GM10248 (cell line): Measurements from ENCODE around the gene LCN10.
"Not testable (repeated sequence)": the region's sequence is repeated elsewhere in the genome, so short reads cannot be mapped to it uniquely, and the experiment has no call there.

Experiments
- CTCF ChIA-PET: fragments of 300-600 bp; sonication (Branson Sonifier 250); formaldehyde crosslinking; extraction: SDS; loops from one replicate; lab custom pipeline; 2021; ENCODE audit warnings: antibody characterized with exemption; lab: Yijun Ruan, JAX
- POLR2A ChIA-PET: fragments of 350-650 bp; sonication (Branson Sonifier 250); formaldehyde crosslinking; extraction: SDS; loops from one replicate; lab custom pipeline; 2020; ENCODE audit warnings: antibody characterized with exemption; lab: Yijun Ruan, JAX
- DNase-seq: peaks from one replicate; pipeline ENCODE4 v3.0.0; 2012; ENCODE audit errors: extremely low spot score
- TF ChIP-seq, protein P1 (sequence below): IDR thresholded peaks from 2 replicates; pipeline ENCODE4 v1.5.1; 2012; ENCODE audit warnings: mild to moderate bottlenecking, low read depth; ENCODE audit errors: extremely low read depth, missing control alignments, control extremely low read depth

Gene LCN10

GRCh38 chr9:136787690-136788400, 45.1 kb upstream of the LCN10 start:
- TF ChIP-seq, protein P1, sequence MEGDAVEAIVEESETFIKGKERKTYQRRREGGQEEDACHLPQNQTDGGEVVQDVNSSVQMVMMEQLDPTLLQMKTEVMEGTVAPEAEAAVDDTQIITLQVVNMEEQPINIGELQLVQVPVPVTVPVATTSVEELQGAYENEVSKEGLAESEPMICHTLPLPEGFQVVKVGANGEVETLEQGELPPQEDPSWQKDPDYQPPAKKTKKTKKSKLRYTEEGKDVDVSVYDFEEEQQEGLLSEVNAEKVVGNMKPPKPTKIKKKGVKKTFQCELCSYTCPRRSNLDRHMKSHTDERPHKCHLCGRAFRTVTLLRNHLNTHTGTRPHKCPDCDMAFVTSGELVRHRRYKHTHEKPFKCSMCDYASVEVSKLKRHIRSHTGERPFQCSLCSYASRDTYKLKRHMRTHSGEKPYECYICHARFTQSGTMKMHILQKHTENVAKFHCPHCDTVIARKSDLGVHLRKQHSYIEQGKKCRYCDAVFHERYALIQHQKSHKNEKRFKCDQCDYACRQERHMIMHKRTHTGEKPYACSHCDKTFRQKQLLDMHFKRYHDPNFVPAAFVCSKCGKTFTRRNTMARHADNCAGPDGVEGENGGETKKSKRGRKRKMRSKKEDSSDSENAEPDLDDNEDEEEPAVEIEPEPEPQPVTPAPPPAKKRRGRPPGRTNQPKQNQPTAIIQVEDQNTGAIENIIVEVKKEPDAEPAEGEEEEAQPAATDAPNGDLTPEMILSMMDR = peak; percentile 86
- peak; percentile 69 for DNase-seq
- POLR2A ChIA-PET = no interaction called here
- CTCF ChIA-PET = interaction anchor here (0.9 to 4.9 kb wide), 13 partner anchors 10 to 280 kb away, joined by 3 to 41 read pairs (median 5); partner anchors contain the start of genes AJM1, CLIC3, LCN8 and RABL6

GRCh38 chr9:136786983-136787382, 44.2 kb upstream of the LCN10 start:
- POLR2A ChIA-PET, DNase-seq: not testable (repeated sequence)
- CTCF ChIA-PET = interaction anchor here (0.9 to 4.9 kb wide), 13 partner anchors 9 to 281 kb away, joined by 3 to 41 read pairs (median 4); partner anchors contain the start of genes ABCA2, CLIC3 and RABL6

GRCh38 chr9:136786451-136786850, 43.7 kb upstream of the LCN10 start:
- POLR2A ChIA-PET = no interaction called here
- TF ChIP-seq, protein P1 = no peak
- CTCF ChIA-PET = interaction anchor here (0.9 to 4.9 kb wide), 12 partner anchors 9 to 281 kb away, joined by 3 to 41 read pairs (median 4); partner anchors contain the start of genes ABCA2 and CLIC3
- no peak for DNase-seq

GRCh38 chr9:136785565-136786355, 43.0 kb upstream of the LCN10 start:
- POLR2A ChIA-PET, DNase-seq: not testable (repeated sequence)
- CTCF ChIA-PET = interaction anchor here (0.8 to 4.9 kb wide), 13 partner anchors 8 to 282 kb away, joined by 3 to 41 read pairs (median 4); partner anchors contain the start of genes ABCA2 and NPDC1

GRCh38 chr9:136784997-136785361, 42.2 kb upstream of the LCN10 start:
- CTCF ChIA-PET = interaction anchor here (1.1 to 8.7 kb wide), 11 partner anchors 7 to 279 kb away, joined by 3 to 79 read pairs (median 5); partner anchors contain the start of genes ABCA2 and NPDC1
- TF ChIP-seq, protein P1 = no peak
- POLR2A ChIA-PET = no interaction called here

GRCh38 chr9:136784249-136784996, 41.7 kb upstream of the LCN10 start:
- DNase-seq = no peak
- POLR2A ChIA-PET = no interaction called here
- CTCF ChIA-PET = interaction anchor here (0.6 to 8.7 kb wide), 7 partner anchors 17 to 453 kb away, joined by 3 to 79 read pairs (median 3); partner anchors contain the start of gene NPDC1
- TF ChIP-seq, protein P1 = peak; percentile 5

More at GRCh38 chr9:136784997-136785361, 42.2 kb upstream of the LCN10 start:
- no peak for DNase-seq

DNA sequence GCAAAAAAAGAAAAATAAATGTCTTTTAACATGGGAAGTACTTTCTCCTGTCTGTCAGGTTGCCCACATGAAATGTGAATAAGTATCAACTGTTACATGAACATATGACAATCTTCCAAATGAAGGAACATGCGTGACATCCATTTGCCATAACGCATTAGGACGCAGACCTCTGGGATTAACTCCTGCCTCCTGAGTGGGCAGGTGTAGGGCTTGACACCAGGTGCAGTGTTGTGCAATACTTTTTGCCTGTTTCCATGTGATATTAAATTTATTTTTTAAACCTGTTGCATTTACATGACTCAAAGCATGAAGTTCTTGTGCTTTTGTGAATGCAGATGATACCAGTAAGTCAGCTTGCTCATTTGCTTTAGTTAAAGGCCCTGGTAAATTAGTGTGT, 39.7 kb upstream of the LCN10 start:
- ChIA-PET CTCF (interaction anchor here (1.3 to 8.7 kb wide), 3 partner anchors 12 to 253 kb away, joined by 3 to 79 read pairs (median 7); no protein-coding TSS in a partner anchor), POLR2A (no interaction called here)
- no peak for DNase-seq
- TF ChIP-seq, protein P1 = no peak
